GM12878 (cell line): ENCODE measurements around the gene PRKCB. TPM values are rescaled to one million over a fixed set of nuclear protein-coding genes. Genes with fewer than 3 reads are reported as not detected.

Experiments used
- BHLHE40 ChIP-seq, 2 experiments: fragments of 450-650 bp in 1 of 2; IDR thresholded peaks; 2 replicates each; pipeline ENCODE4 v1.6.1; 2011 to 2017; ENCODE audit warnings: low read depth in 2 of 2, borderline replicate concordance in 1 of 2, improper control_type of control experiment in 1 of 2, low read length in 1 of 2, mild to moderate bottlenecking in 1 of 2
- BMI1 ChIP-seq: fragments of 450-650 bp; IDR thresholded peaks from 2 replicates; pipeline ENCODE4 v1.6.1; 2016; ENCODE audit warnings: mild to moderate bottlenecking, moderate library complexity, borderline replicate concordance
- CBX3 ChIP-seq: fragments of 200-600 bp; sonication (generic); IDR thresholded peaks from 2 replicates; pipeline ENCODE4 v1.6.1; 2016; ENCODE audit warnings: low read depth, borderline replicate concordance
- CBX5 ChIP-seq: sonication (generic); IDR thresholded peaks from 2 replicates; pipeline ENCODE4 v1.6.1; 2016; ENCODE audit warnings: low read depth, moderate library complexity, mild to moderate bottlenecking, inconsistent platforms
- CREM ChIP-seq: IDR thresholded peaks from 2 replicates; pipeline ENCODE4 v1.6.1; 2014; ENCODE audit warnings: antibody characterized with exemption, low read depth
- E4F1 ChIP-seq: fragments of 450-650 bp; IDR thresholded peaks from 2 replicates; pipeline ENCODE4 v1.6.1; 2018; ENCODE audit warnings: borderline replicate concordance, mild to moderate bottlenecking; ENCODE audit not compliant: partially characterized antibody
- GATAD2B ChIP-seq: fragments of 450-650 bp; conservative IDR thresholded peaks from 2 replicates; pipeline ENCODE4 v1.6.1; 2017; ENCODE audit warnings: low read depth, mild to moderate bottlenecking, moderate library complexity
- JUNB ChIP-seq: IDR thresholded peaks from 2 replicates; pipeline ENCODE4 v1.6.1; 2016; ENCODE audit warnings: antibody characterized with exemption, mild to moderate bottlenecking
- MXI1 ChIP-seq: fragments of 150-350 bp; IDR thresholded peaks from 2 replicates; pipeline ENCODE4 v1.6.1; 2011; ENCODE audit warnings: low read depth, mild to moderate bottlenecking, inconsistent platforms, low read length, improper control_type of control experiment
- NR2F1 ChIP-seq: fragments of 450-650 bp; conservative IDR thresholded peaks from 2 replicates; pipeline ENCODE4 v1.6.1; 2017; ENCODE audit warnings: mild to moderate bottlenecking
- RAD21 ChIP-seq: IDR thresholded peaks from 2 replicates; pipeline ENCODE4 v1.6.1; 2011; ENCODE audit warnings: mild to moderate bottlenecking, low read depth, low read length, moderate library complexity; ENCODE audit not compliant: insufficient read depth
- RUNX3 ChIP-seq: IDR thresholded peaks from 2 replicates; pipeline ENCODE4 v1.6.1; 2012; ENCODE audit warnings: low read length, inconsistent platforms
- TCF7 ChIP-seq: IDR thresholded peaks from 2 replicates; pipeline ENCODE4 v1.6.1; 2014; ENCODE audit warnings: antibody characterized with exemption, borderline replicate concordance
- ZNF217 ChIP-seq: fragments of 450-650 bp; IDR thresholded peaks from 2 replicates; pipeline ENCODE4 v1.6.1; 2017; ENCODE audit warnings: antibody characterized with exemption, mild to moderate bottlenecking
- ZNF622 ChIP-seq: fragments of 450-650 bp; IDR thresholded peaks from 2 replicates; pipeline ENCODE4 v1.6.1; 2017; ENCODE audit warnings: mild to moderate bottlenecking, inconsistent platforms
- polyA plus RNA-seq, 11 experiments: library from polyadenylated mRNA; depleted of rRNA in 4 of 11; unstranded in 6 of 11; stranded (reverse) in 5 of 11; fragments of >200 nt; fragmentation: Nextera tagmentation in 4 of 11; fragmentation: Illumina TruSeq in 1 of 11; extraction: Ambion mirVana in 4 of 11; extraction: Trizol in 1 of 11; gene quantifications; 1 replicate in 1 of 11; 2 replicates in 10 of 11; pipeline versions ENCODE4 v1.2.1 to v1.2.3, GENCODE V29; 2011 to 2016; ENCODE audit warnings: inconsistent platforms in 2 of 11, missing spikeins in 2 of 11, low read depth in 1 of 11
- total RNA-seq, 4 experiments: library from RNA; depleted of rRNA in 3 of 4; stranded (reverse); fragments of >200 nt in 3 of 4; fragmentation: Illumina TruSeq in 1 of 4; extraction: Trizol in 1 of 4; gene quantifications; 2 replicates each; pipeline versions ENCODE4 v1.2.1 to v1.2.3, GENCODE V29; 2013 to 2021
- TF ChIP-seq, protein P1 (sequence below): fragments of 450-650 bp; IDR thresholded peaks from 2 replicates; pipeline ENCODE4 v1.6.1; 2017; ENCODE audit warnings: low read depth, mild to moderate bottlenecking, moderate library complexity
- TF ChIP-seq, protein P2 (sequence below): fragments of 450-650 bp; IDR thresholded peaks from 2 replicates; pipeline ENCODE4 v1.6.1; 2016; ENCODE audit warnings: mild to moderate bottlenecking

PRKCB gene
- total and polyA plus RNA-seq, 10 of the 15 experiments (the other 5 are each of a cell fraction or from before 2014, with no cell fraction given): 21.4 to 158 (median 97.3) TPM

DNA sequence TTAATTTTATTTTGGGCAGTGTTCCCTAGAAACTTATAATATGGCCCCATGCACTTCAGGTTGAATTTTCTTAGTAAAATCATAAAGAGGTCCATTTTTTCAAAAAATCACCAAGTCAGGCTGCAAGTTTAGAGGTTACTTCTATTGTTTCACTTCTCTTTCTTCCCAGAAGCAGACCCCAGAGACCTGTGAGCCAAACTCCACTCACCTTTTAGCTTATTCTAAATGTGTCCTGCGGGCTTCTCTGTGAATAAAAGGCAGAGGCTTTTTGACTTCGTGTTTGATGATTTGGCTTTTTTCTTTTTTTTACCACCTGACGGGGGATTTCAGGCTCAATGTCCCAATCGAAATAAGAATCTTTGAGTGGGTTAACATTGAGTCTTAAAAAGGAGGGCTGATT, 7.4 kb downstream of the PRKCB start (continued):
- TF ChIP-seq, protein P1, sequence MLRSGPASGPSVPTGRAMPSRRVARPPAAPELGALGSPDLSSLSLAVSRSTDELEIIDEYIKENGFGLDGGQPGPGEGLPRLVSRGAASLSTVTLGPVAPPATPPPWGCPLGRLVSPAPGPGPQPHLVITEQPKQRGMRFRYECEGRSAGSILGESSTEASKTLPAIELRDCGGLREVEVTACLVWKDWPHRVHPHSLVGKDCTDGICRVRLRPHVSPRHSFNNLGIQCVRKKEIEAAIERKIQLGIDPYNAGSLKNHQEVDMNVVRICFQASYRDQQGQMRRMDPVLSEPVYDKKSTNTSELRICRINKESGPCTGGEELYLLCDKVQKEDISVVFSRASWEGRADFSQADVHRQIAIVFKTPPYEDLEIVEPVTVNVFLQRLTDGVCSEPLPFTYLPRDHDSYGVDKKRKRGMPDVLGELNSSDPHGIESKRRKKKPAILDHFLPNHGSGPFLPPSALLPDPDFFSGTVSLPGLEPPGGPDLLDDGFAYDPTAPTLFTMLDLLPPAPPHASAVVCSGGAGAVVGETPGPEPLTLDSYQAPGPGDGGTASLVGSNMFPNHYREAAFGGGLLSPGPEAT: peak; percentile 72; the same call in 1 of the 2 replicates
- no peak for TF ChIP-seq ZNF622
- peak; percentile 46; the same call in 1 of the 2 replicates for TF ChIP-seq TCF7
- TF ChIP-seq GATAD2B: 0 out of 2 replicates have a peak, but pooled peaks have one; percentile 24
- TF ChIP-seq BMI1: peak; percentile 28; the same call in 1 of the 2 replicates
- peak; percentile 81 for TF ChIP-seq RUNX3
- TF ChIP-seq, protein P2, sequence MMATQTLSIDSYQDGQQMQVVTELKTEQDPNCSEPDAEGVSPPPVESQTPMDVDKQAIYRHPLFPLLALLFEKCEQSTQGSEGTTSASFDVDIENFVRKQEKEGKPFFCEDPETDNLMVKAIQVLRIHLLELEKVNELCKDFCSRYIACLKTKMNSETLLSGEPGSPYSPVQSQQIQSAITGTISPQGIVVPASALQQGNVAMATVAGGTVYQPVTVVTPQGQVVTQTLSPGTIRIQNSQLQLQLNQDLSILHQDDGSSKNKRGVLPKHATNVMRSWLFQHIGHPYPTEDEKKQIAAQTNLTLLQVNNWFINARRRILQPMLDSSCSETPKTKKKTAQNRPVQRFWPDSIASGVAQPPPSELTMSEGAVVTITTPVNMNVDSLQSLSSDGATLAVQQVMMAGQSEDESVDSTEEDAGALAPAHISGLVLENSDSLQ: no peak
- TF ChIP-seq JUNB: peak; percentile 49
- no peak for TF ChIP-seq MXI1
- peak; percentile 75 for TF ChIP-seq NR2F1
- TF ChIP-seq RAD21: peak; percentile 19; the same call in 1 of the 2 replicates
- TF ChIP-seq ZNF217: peak; percentile 75; the same call in 1 of the 2 replicates
- TF ChIP-seq CREM: peak; percentile 34; the same call in 1 of the 2 replicates
- TF ChIP-seq CBX3: no peak
- TF ChIP-seq E4F1: no peak
- peak; percentile 4 to 40; a peak in 1 of 4 replicates for TF ChIP-seq BHLHE40 (IDR thresholded peaks at IDR 0.05; ENCODE audit: borderline replicate concordance in 1 of 2, low read depth in 2 of 2, low read length in 1 of 2)
- TF ChIP-seq CBX5: 0 out of 2 replicates have a peak, but pooled peaks have one; percentile 50
